NCI-H2171 treated with DMSO at 0.1 percent for 48 hours (cell line): ENCODE results near the gene CLMN.
"Not testable (repeated sequence)": the region's sequence is repeated elsewhere in the genome, so short reads cannot be mapped to it uniquely, and the experiment has no call there.

Experiments used
- DNase-seq: peaks from one replicate; lab custom pipeline; 2025; lab: John Stamatoyannopoulos, UW

Gene CLMN

GRCh38 chr14:95190857-95191256 lies 128.9 kb downstream of the CLMN start:
- DNase-seq = no peak

DNA sequence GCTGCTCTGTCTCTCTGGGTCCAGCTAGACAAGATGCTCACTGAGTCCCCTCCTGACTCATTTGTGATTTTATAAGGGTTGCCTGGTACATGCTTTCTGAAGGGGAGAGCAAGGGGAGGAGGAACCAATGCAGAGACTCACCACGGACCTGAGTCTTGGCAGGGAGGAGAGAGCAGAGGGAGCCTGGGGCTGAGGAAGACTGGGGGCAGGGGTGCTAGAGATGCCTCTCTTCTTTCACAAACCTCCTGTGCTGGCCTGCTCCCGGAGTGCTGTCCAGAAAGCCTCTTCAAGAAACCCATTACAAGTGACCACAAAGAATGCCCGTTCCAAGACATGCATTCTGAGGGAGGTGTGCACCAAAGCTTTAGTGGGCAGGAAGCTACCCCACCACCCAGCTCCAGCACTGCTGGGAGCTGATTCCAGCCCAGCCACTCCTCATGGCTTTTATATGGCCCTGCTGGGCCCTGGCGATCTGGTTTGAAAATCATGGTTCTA lies 129.3 kb downstream of the CLMN start:
- DNase-seq = no peak

DNA sequence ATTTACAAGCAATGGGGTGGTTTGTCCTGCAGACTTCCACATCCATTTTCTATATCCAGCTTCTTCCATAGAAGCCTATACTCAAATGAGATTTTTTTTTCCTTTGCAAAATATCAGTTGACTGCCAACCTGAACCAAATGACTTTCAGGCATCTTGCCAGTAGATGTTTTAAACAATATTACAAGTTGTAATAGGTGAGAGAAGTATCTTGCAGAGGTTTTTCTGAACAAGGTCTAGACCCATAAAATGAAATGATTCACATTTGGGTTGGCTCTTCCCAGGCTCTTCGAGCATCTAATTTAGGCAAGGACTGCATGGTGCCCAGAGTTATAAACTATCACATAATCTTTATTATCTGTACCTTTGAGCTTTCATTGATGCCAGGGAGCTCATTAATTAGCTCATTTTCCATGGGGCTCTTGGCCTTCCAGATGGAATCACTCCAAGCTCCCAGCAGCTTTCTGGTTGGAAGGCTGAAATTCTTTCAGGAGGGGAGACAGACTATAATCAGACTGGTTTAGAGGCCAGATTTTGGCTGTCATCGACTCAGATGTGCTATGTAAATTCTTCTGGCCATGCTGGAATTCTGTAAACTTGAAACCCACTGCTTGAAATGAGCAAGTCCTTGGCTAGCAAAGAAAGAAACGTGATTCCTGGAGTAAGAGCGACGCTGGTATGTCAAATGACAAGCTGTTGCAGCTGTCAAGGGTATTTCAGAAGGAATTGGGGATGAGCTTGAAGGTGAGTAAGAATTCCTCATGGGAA lies 130.2 kb downstream of the CLMN start:
- DNase-seq = peak; percentile 68

- DNase-seq = no peak
Observed at GRCh38 chr14:95188380-95188779, 131.3 kb downstream of the CLMN start.

DNA sequence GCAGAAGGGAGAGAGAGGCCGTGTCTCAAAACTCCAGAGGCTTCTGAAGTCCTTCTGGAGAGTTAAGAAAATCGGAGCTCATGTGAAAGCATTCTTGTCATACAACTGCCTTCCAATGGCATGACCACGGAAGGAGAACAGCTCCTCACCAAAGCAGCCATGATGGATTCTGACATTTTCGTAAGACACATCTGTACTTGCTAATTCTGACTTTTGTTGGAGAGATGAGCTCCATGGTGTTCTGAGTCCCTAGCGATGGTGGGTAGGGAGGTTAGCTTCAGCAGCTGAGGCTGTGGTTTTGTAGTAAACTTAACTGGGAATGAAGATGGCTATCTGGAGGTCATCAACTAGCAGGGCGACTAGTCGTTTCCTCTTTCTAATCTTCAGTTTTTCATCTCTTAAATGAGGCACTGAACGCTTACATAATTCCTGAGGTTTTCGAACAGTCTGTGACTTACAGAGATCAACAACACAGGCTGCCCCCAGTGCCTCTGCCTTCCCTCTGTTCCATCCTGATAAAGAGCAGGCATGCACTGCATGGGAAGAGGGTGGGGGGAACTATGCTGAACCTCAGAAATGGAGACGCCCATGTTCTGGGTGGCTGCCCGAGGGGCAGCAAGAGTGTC lies 133.8 kb downstream of the CLMN start:
- no peak for DNase-seq

- no peak for DNase-seq
Observed at GRCh38 chr14:95185033-95185766, 134.5 kb downstream of the CLMN start.

- no peak for DNase-seq
Observed at GRCh38 chr14:95184413-95184790, 135.3 kb downstream of the CLMN start.

- no peak for DNase-seq
Observed at GRCh38 chr14:95183532-95184412, 135.9 kb downstream of the CLMN start.

- no peak for DNase-seq
Observed at GRCh38 chr14:95183082-95183481, 136.6 kb downstream of the CLMN start.

DNA sequence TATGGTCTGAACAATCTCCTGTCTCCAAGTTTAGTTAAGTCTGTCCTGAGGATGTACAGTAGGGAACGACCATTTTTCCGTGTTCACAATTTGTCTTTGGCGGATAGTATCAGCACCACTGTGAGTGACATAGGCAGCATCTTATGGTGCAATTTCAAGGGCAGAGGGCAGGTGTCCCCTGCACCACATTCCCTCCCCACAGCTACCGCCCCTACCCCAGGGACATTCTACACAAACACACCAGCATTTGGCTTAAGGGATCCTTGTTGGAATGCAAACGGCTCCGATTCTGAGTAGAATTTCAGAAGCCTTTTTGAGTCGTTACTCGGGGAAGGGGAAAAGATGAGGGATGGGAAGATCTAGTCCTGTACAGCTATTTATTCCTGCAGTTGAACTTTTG lies 137.3 kb downstream of the CLMN start:
- DNase-seq = no peak

- no peak for DNase-seq
Observed at GRCh38 chr14:95180966-95181741, 138.6 kb downstream of the CLMN start.

DNA sequence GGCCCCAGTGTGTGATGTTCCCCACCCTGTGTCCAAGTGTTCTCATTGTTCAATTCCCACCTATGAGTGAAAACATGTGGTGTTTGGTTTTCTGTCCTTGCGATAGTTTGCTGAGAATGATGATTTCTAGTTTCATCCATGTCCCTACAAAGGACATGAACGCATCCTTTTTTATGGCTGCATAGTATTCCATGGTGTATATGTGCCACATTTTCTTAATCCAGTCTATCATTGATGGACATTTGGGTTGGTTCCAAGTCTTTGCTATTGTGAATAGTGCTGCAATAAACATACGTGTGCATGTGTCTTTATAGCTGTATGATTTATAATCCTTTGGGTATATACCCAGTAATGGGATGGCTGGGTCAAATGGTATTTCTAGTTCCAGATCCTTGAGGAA lies 144.0 kb downstream of the CLMN start:
- DNase-seq = not testable (repeated sequence)

DNA sequence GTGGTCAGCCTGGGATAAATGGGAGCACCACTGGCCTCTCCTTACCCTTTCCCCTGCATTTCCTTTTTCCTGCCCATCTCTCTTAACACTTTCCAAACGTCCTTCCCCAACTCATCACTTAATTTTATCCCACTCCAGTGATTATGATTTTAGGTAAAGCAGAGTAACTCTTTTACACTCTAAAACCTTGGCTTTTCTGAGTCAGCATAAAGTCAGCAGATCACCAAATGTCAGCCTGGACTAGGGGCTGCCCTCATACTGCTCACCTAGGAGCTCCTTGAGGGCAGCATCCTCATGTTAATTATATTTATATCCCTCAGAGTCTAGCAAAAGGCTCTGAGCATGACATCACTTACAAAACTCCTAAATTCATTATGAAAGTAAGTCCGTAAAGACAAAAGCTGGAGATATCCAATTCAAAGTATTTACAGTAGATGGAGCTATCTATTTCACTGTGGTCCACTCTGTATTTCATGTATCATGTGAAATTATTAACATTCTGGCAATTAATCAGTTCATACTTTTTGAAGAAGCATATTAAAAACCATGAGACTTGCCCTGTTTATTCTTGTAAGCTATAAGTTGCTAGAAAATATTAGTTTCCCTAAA lies 145.4 kb downstream of the CLMN start:
- no peak for DNase-seq

DNA sequence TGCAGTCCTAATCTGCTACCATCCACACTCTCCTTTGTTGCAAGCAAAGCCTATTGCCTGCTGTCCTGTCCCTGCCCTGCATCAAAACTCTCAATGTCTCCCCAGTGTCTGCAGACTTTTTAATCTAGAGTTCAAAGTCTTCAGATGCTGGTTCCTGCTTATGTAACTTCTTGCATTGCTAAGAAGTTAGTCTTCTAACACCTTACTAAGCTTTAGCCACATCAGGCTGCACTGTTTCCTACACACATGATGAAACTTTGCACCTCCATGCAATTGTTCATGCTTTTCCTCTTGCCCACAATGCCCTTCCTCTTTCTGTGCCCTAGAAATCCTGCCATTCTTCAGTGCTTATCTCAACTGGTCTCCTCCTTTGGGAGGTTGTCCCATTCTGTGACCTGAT lies 146.2 kb downstream of the CLMN start:
- no peak for DNase-seq

GRCh38 chr14:95167177-95167576 lies 152.5 kb downstream of the CLMN start:
- DNase-seq = no peak

DNA sequence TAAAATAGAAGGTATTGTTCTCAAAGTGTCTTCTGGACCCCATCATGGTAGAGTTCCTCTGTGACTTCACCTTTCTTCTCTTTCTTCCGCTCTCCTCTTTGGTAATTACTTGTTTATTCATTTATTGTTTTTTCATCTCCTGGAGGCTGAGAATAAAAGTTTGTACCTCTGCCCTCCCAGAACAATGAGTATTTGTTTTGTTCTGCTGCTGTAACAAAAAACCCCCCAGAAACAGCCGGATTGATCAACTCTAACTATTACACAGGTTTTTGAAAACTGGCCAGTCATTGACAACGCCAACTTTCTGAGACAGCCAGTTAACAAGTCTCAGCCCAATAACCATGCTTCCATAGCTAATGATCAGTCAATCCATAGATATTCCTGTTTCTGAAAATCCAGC lies 154.2 kb downstream of the CLMN start:
- DNase-seq = no peak

DNA sequence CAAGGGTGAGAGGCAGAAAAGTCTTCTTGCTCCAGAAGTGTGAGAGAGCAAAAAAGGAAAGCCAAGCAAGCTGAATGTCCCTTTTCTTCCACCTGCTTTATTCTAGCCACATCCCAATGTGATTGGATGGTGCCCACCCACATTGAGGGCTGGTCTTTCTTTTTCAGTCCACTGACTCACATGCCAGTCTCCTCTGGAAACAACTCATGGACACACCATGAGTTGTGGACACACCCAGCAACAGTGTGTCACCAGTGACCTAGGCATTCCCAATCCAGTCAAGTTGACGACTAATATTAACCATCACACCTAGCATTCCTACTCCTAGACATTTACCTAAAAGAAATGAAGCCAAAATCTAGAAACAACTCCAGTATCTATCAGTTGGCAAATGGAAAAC lies 155.2 kb downstream of the CLMN start:
- no peak for DNase-seq

- no peak for DNase-seq
Observed at GRCh38 chr14:95163666-95164065, 156.0 kb downstream of the CLMN start.

- DNase-seq = no peak
Observed at GRCh38 chr14:95163132-95163531, 156.6 kb downstream of the CLMN start.

- no peak for DNase-seq
Observed at GRCh38 chr14:95162641-95163040, 157.1 kb downstream of the CLMN start.
